ENCODE data around the gene RAB8B.

- no peak for TF ChIP-seq CTCF (conservative IDR thresholded peaks at IDR 0.05)
- no peak for TF ChIP-seq EZH2 (IDR thresholded peaks at IDR 0.05; ENCODE audit: low read depth)
Observed at GRCh38 chr15:63155486-63155885, 33.9 kb upstream of the RAB8B start.
